Measurements from ENCODE around the gene CENATAC. TPM values are rescaled to one million over a fixed set of nuclear protein-coding genes. Genes with fewer than 3 reads are reported as not detected.
"Not testable (repeated sequence)": the region's sequence is repeated elsewhere in the genome, so short reads cannot be mapped to it uniquely, and the experiment has no call there.

The CENATAC gene
- total RNA-seq, 1 donor from 2014 or later: 14.1 TPM

- TF ChIP-seq, protein P1, sequence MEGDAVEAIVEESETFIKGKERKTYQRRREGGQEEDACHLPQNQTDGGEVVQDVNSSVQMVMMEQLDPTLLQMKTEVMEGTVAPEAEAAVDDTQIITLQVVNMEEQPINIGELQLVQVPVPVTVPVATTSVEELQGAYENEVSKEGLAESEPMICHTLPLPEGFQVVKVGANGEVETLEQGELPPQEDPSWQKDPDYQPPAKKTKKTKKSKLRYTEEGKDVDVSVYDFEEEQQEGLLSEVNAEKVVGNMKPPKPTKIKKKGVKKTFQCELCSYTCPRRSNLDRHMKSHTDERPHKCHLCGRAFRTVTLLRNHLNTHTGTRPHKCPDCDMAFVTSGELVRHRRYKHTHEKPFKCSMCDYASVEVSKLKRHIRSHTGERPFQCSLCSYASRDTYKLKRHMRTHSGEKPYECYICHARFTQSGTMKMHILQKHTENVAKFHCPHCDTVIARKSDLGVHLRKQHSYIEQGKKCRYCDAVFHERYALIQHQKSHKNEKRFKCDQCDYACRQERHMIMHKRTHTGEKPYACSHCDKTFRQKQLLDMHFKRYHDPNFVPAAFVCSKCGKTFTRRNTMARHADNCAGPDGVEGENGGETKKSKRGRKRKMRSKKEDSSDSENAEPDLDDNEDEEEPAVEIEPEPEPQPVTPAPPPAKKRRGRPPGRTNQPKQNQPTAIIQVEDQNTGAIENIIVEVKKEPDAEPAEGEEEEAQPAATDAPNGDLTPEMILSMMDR (conservative IDR thresholded peaks at IDR 0.05; ENCODE audit: low read depth, low read length): no peak
- DNase-seq (ENCODE audit: low read depth): no peak
- no peak overlapping the region for H3K4me3 ChIP-seq (ENCODE audit: low read depth, low read length)
Observed at GRCh38 chr11:118975771-118976709, 21.9 kb upstream of the CENATAC start.

DNA sequence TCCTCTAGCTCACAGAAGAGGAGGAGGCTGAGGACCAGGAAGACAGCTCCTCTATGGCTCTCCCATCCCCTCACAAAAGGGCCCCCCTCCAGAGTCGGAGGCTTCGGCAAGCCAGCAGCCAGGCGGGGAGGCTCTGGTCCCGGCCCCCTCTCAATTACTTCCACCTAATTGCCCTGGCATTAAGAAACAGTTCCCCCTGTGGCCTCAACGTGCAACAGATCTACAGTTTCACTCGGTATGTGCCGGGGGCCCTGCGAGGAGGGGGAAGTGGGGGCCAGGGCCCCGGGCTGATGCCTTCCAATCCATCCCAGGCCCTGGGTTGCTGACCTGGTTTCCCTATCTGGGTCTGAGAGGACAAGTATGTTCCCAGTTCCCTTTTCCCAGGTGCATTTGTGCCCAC lies 18.5 kb upstream of the CENATAC start:
- TF ChIP-seq, protein P1 (conservative IDR thresholded peaks at IDR 0.05; ENCODE audit: low read depth, low read length): no peak
- DNase-seq (ENCODE audit: low read depth): no peak
- no peak overlapping the region for H3K4me3 ChIP-seq (ENCODE audit: low read depth, low read length)

- H3K4me3 ChIP-seq (ENCODE audit: low read depth, low read length): no peak overlapping the region
- no peak for DNase-seq (ENCODE audit: low read depth)
- TF ChIP-seq, protein P1 (conservative IDR thresholded peaks at IDR 0.05; ENCODE audit: low read depth, low read length): no peak
Observed at GRCh38 chr11:118980191-118980881, 17.6 kb upstream of the CENATAC start.

- H3K4me3 ChIP-seq (ENCODE audit: low read depth, low read length); DNase-seq (ENCODE audit: low read depth): not testable (repeated sequence)
Observed at GRCh38 chr11:118984337-118984736, 13.6 kb upstream of the CENATAC start.

- no peak for DNase-seq (ENCODE audit: low read depth)
- TF ChIP-seq, protein P1 (conservative IDR thresholded peaks at IDR 0.05; ENCODE audit: low read depth, low read length): no peak
Observed at GRCh38 chr11:118984825-118985224, 13.1 kb upstream of the CENATAC start.

GRCh38 chr11:118988280-118988679 lies 9.7 kb upstream of the CENATAC start:
- DNase-seq (ENCODE audit: low read depth): no peak
- TF ChIP-seq, protein P1 (conservative IDR thresholded peaks at IDR 0.05; ENCODE audit: low read depth, low read length): no peak
- H3K4me3 ChIP-seq (ENCODE audit: low read depth, low read length): no peak overlapping the region

More at GRCh38 chr11:118984825-118985224, 13.1 kb upstream of the CENATAC start:
- H3K4me3 ChIP-seq (ENCODE audit: low read depth, low read length): no peak overlapping the region

- DNase-seq (ENCODE audit: low read depth); H3K4me3 ChIP-seq (ENCODE audit: low read depth, low read length): not testable (repeated sequence)
Observed at GRCh38 chr11:118991486-118992038, 6.4 kb upstream of the CENATAC start.

Measured in epithelial cell of proximal tubule (primary cell).